ENCODE results near the gene STXBP5L. TPM values are rescaled to one million over a fixed set of nuclear protein-coding genes. Genes with fewer than 3 reads are reported as not detected.

STXBP5L gene
- total and polyA plus RNA-seq, 2 of the 4 experiments (the other 2 are of a cell fraction): not detected

GRCh38 chr3:120864541-120864940 lies 43.5 kb upstream of the STXBP5L start:
- Histone ChIP-seq H3K4me2 (ENCODE audit: low read depth, low read length) (no peak overlapping the region), H3K9me1 (ENCODE audit: insufficient read depth, low read length) (no peaks in the 10 kb centered on the region), H3K18ac (ENCODE audit: low read depth, low read length) (no peak overlapping the region), H4K8ac (ENCODE audit: low read depth in 2 of 2, low read length in 2 of 2) (no peak overlapping the region), H2BK5ac (ENCODE audit: low read depth, low read length, poor library complexity, severe bottlenecking) (no peak overlapping the region), H3K4ac (ENCODE audit: low read depth, low read length) (no peak overlapping the region), H4K20me1 (ENCODE audit: insufficient read depth, low read length) (no peaks in the 10 kb centered on the region), H3K36me3 (ENCODE audit: control insufficient read depth, insufficient read depth, low read length) (no peaks in the 10 kb centered on the region), H2AK9ac (replicated peaks; ENCODE audit: low read depth, low read length, poor library complexity) (no peak overlapping the region), H3K56ac (ENCODE audit: extremely low read depth, insufficient read depth, low read length) (no peak overlapping the region), H4K5ac (ENCODE audit: low read depth, low read length) (no peak overlapping the region), H3K4me3 (ENCODE audit: insufficient read depth, low read depth, low read length) (no peak overlapping the region), H2AFZ (replicated peaks; ENCODE audit: low read length, poor library complexity) (no peak overlapping the region), H2BK15ac (ENCODE audit: low read depth, low read length) (no peak overlapping the region), H3K14ac (replicated peaks; ENCODE audit: low read depth, low read length) (no peak overlapping the region), H3K9ac (ENCODE audit: low read depth, low read length) (no peak overlapping the region), H3K27me3 (ENCODE audit: control insufficient read depth, insufficient read depth, low read length) (no peaks in the 10 kb centered on the region; the same call in 1 of the 2 replicates), H2BK20ac (ENCODE audit: low read depth, low read length) (no peak overlapping the region), H3K23ac (ENCODE audit: low read depth, low read length) (no peak overlapping the region), H3K9me3 (ENCODE audit: control insufficient read depth, insufficient read depth, low read length) (no peaks in the 10 kb centered on the region), H4K91ac (ENCODE audit: insufficient read depth, low read depth, low read length) (no peak overlapping the region), H2AK5ac (ENCODE audit: low read depth, low read length) (no peak overlapping the region), H3K79me1 (ENCODE audit: low read depth in 1 of 2, low read length in 2 of 2) (no peaks in the 10 kb centered on the region), H3K27ac (ENCODE audit: insufficient read depth, low read length) (no peak overlapping the region), H3K4me1 (ENCODE audit: control insufficient read depth, insufficient read depth, low read length) (no peaks in the 10 kb centered on the region), H2BK120ac (ENCODE audit: low read depth, low read length) (no peak overlapping the region)
- in situ Hi-C loops (cut with MboI; ENCODE audit: low sequenced_read_pairs): no loop called here
- ATAC-seq (ENCODE audit: low read depth) (no peak), DNase-seq (no peak)
- BruUV-seq (replicated peaks): no TSS peak
- POLR2A ChIA-PET (ENCODE audit: unreplicated experiment): interaction anchor here (0.6 kb wide), 1 partner anchor 9 kb away, joined by 17 read pairs; no protein-coding TSS in a partner anchor
- TF ChIP-seq BHLHE40 (IDR thresholded peaks at IDR 0.05; ENCODE audit: low read depth, low read length) (no peak), SMC3 (IDR thresholded peaks at IDR 0.05; ENCODE audit: low read depth, low read length) (no peak), POLR2A (IDR thresholded peaks at IDR 0.05; ENCODE audit: low read depth, low read length) (no peak), RAD21 (IDR thresholded peaks at IDR 0.05; ENCODE audit: low read length) (no peak), ELK1 (IDR thresholded peaks at IDR 0.05; ENCODE audit: borderline replicate concordance, low read depth, low read length) (no peak), USF2 (IDR thresholded peaks at IDR 0.05; ENCODE audit: low read depth, low read length) (no peak), RCOR1 (IDR thresholded peaks at IDR 0.05; ENCODE audit: insufficient replicate concordance, low read length) (no peak), CTCF (conservative IDR thresholded peaks at IDR 0.05; ENCODE audit: low read depth, low read length) (no peak), NFE2L2 (IDR thresholded peaks at IDR 0.05; ENCODE audit: low read depth, low read length) (no peak), CEBPB (IDR thresholded peaks at IDR 0.05; ENCODE audit: low read depth, low read length) (no peak)
- intact Hi-C loops (cut with micrococcal nuclease): no loop called here
- dilution Hi-C loops (cut with HindIII; ENCODE audit: low sequenced_read_pairs, unreplicated experiment): no loop called here
- CTCF ChIA-PET: no interaction called here
- 63% methylated on average over 3 of the region's 5 CpGs; no CpG with 5 or more reads in 1 of the 2 experiments for WGBS, 2 experiments (ENCODE audit: extremely low coverage in 2 of 2, insufficient read length in 1 of 2)
